ENCODE results near the gene FBXO44.

The FBXO44 gene

GRCh38 chr1:11634365-11635192 is 20.1 kb upstream of the FBXO44 start (continued):
- TF ChIP-seq, protein P1, sequence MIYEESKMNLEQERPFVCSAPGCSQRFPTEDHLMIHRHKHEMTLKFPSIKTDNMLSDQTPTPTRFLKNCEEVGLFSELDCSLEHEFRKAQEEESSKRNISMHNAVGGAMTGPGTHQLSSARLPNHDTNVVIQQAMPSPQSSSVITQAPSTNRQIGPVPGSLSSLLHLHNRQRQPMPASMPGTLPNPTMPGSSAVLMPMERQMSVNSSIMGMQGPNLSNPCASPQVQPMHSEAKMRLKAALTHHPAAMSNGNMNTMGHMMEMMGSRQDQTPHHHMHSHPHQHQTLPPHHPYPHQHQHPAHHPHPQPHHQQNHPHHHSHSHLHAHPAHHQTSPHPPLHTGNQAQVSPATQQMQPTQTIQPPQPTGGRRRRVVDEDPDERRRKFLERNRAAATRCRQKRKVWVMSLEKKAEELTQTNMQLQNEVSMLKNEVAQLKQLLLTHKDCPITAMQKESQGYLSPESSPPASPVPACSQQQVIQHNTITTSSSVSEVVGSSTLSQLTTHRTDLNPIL (CRISPR knock-in tag; IDR thresholded peaks at IDR 0.05; ENCODE audit: low read depth) = no peak
- TF ChIP-seq BACH2 (CRISPR knock-in tag; IDR thresholded peaks at IDR 0.05; ENCODE audit: borderline replicate concordance) = no peak

DNA sequence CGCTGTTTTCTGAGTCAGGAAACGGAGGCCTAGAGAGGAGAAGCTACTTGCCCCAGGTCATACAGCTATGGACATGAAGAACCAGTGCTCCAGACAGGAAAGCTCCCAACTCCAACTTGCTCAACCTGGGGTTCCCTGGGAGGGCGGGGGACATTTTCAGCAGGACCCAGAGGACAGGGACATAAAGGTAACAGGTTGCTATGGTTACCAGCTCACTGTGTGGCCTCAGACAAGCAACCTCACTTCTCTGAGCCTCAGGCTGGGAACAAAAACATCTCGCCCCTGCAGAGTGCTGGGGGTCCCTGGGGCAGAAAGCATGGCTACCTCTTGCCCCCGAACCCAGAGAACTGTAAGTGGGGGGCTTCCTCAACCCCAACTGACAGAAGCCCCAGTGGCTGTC is 16.6 kb upstream of the FBXO44 start:
- no peak for ATAC-seq
- TF ChIP-seq ARNTL (CRISPR knock-in tag; IDR thresholded peaks at IDR 0.05; ENCODE audit: borderline replicate concordance, low read depth) = no peak
- no peak for TF ChIP-seq ZFP30 (CRISPR knock-in tag; IDR thresholded peaks at IDR 0.05)
- no peak for TF ChIP-seq ZFP3 (CRISPR knock-in tag; IDR thresholded peaks at IDR 0.05)

- no peak for ATAC-seq
- TF ChIP-seq ZC3H10 (CRISPR knock-in tag; IDR thresholded peaks at IDR 0.05) (no peak), ARNTL (CRISPR knock-in tag; IDR thresholded peaks at IDR 0.05; ENCODE audit: borderline replicate concordance, low read depth) (no peak), PPARA (CRISPR knock-in tag; IDR thresholded peaks at IDR 0.05; ENCODE audit: borderline replicate concordance) (no peak), ZFP30 (CRISPR knock-in tag; IDR thresholded peaks at IDR 0.05) (no peak), ZNF8 (CRISPR knock-in tag; IDR thresholded peaks at IDR 0.05) (no peak), OSR1 (CRISPR knock-in tag; IDR thresholded peaks at IDR 0.05) (no peak), TOX (CRISPR knock-in tag; IDR thresholded peaks at IDR 0.05; ENCODE audit: borderline replicate concordance) (no peak), TCF4 (CRISPR knock-in tag; IDR thresholded peaks at IDR 0.05; ENCODE audit: borderline replicate concordance) (no peak)
- TF ChIP-seq, protein P2, sequence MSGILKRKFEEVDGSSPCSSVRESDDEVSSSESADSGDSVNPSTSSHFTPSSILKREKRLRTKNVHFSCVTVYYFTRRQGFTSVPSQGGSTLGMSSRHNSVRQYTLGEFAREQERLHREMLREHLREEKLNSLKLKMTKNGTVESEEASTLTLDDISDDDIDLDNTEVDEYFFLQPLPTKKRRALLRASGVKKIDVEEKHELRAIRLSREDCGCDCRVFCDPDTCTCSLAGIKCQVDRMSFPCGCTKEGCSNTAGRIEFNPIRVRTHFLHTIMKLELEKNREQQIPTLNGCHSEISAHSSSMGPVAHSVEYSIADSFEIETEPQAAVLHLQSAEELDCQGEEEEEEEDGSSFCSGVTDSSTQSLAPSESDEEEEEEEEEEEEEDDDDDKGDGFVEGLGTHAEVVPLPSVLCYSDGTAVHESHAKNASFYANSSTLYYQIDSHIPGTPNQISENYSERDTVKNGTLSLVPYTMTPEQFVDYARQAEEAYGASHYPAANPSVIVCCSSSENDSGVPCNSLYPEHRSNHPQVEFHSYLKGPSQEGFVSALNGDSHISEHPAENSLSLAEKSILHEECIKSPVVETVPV (CRISPR knock-in tag; IDR thresholded peaks at IDR 0.05) = no peak
Measured at GRCh38 chr1:11639372-11639771, 15.3 kb upstream of the FBXO44 start.

DNA sequence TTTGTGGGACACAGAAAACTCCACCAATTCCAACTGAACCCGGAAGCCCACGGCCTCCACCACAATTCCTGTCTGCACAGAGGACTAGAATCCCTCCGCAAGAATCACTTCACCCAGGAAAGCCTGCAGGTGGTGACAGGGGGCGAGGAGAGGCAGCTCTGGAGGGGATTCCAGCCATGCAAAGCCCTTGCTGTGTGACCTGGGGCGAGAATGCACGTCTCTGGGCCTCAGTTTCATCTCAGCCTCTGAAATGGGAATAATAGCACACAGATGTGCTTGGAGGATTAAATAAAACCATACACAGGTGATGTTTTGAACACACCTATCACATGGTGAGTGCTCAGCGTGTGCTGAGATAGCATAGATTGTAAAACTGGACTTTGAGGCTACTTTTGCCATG is 14.6 kb upstream of the FBXO44 start:
- TF ChIP-seq ISL1 (CRISPR knock-in tag; IDR thresholded peaks at IDR 0.05) (no peak), TOX (CRISPR knock-in tag; IDR thresholded peaks at IDR 0.05; ENCODE audit: borderline replicate concordance) (no peak), ESRRG (CRISPR knock-in tag; IDR thresholded peaks at IDR 0.05) (no peak), ZFP30 (CRISPR knock-in tag; IDR thresholded peaks at IDR 0.05) (no peak), ZFP3 (CRISPR knock-in tag; IDR thresholded peaks at IDR 0.05) (no peak), ZNF8 (CRISPR knock-in tag; IDR thresholded peaks at IDR 0.05) (no peak), TSHZ2 (CRISPR knock-in tag; IDR thresholded peaks at IDR 0.05) (no peak), ZNF70 (CRISPR knock-in tag; IDR thresholded peaks at IDR 0.05) (no peak), PPARA (CRISPR knock-in tag; IDR thresholded peaks at IDR 0.05; ENCODE audit: borderline replicate concordance) (no peak), CSDC2 (CRISPR knock-in tag; IDR thresholded peaks at IDR 0.05) (no peak), GLIS3 (CRISPR knock-in tag; IDR thresholded peaks at IDR 0.05) (no peak), BACH2 (CRISPR knock-in tag; IDR thresholded peaks at IDR 0.05; ENCODE audit: borderline replicate concordance) (no peak), TCF4 (CRISPR knock-in tag; IDR thresholded peaks at IDR 0.05; ENCODE audit: borderline replicate concordance) (no peak), RARB (CRISPR knock-in tag; IDR thresholded peaks at IDR 0.05) (no peak), ZC3H10 (CRISPR knock-in tag; IDR thresholded peaks at IDR 0.05) (no peak), ARNTL (CRISPR knock-in tag; IDR thresholded peaks at IDR 0.05; ENCODE audit: borderline replicate concordance, low read depth) (no peak)
- TF ChIP-seq, protein P3, sequence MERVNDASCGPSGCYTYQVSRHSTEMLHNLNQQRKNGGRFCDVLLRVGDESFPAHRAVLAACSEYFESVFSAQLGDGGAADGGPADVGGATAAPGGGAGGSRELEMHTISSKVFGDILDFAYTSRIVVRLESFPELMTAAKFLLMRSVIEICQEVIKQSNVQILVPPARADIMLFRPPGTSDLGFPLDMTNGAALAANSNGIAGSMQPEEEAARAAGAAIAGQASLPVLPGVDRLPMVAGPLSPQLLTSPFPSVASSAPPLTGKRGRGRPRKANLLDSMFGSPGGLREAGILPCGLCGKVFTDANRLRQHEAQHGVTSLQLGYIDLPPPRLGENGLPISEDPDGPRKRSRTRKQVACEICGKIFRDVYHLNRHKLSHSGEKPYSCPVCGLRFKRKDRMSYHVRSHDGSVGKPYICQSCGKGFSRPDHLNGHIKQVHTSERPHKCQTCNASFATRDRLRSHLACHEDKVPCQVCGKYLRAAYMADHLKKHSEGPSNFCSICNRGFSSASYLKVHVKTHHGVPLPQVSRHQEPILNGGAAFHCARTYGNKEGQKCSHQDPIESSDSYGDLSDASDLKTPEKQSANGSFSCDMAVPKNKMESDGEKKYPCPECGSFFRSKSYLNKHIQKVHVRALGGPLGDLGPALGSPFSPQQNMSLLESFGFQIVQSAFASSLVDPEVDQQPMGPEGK (CRISPR knock-in tag; IDR thresholded peaks at IDR 0.05; ENCODE audit: borderline replicate concordance) = no peak
- TF ChIP-seq, protein P2 (CRISPR knock-in tag; IDR thresholded peaks at IDR 0.05) = no peak
- TF ChIP-seq, protein P1 (CRISPR knock-in tag; IDR thresholded peaks at IDR 0.05; ENCODE audit: low read depth) = no peak
- TF ChIP-seq, protein P4, sequence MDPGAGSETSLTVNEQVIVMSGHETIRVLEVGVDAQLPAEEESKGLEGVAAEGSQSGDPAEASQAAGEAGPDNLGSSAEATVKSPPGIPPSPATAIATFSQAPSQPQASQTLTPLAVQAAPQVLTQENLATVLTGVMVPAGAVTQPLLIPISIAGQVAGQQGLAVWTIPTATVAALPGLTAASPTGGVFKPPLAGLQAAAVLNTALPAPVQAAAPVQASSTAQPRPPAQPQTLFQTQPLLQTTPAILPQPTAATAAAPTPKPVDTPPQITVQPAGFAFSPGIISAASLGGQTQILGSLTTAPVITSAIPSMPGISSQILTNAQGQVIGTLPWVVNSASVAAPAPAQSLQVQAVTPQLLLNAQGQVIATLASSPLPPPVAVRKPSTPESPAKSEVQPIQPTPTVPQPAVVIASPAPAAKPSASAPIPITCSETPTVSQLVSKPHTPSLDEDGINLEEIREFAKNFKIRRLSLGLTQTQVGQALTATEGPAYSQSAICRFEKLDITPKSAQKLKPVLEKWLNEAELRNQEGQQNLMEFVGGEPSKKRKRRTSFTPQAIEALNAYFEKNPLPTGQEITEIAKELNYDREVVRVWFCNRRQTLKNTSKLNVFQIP (CRISPR knock-in tag; IDR thresholded peaks at IDR 0.05; ENCODE audit: borderline replicate concordance, low read depth) = no peak
- ATAC-seq = no peak
